ENCODE data around the gene INPP5A.

- TF ChIP-seq SMAD1 (IDR thresholded peaks at IDR 0.05; ENCODE audit: low read depth, partially characterized antibody) (no peak), POLR2A (IDR thresholded peaks at IDR 0.05; ENCODE audit: low read depth, low read length) (no peak), MAX (IDR thresholded peaks at IDR 0.05; ENCODE audit: low read depth, low read length) (no peak)
Measured at GRCh38 chr10:132745971-132746370, 208.4 kb downstream of the INPP5A start.

All from GM12878 (cell line).